ENCODE measurements around the gene TXNRD1. TPM values are rescaled to one million over a fixed set of nuclear protein-coding genes. Genes with fewer than 3 reads are reported as not detected.

TXNRD1 gene
- total and polyA plus RNA-seq, 5 donors from 2014 or later = 26.5 to 47.7 (median 34.2) TPM

DNA sequence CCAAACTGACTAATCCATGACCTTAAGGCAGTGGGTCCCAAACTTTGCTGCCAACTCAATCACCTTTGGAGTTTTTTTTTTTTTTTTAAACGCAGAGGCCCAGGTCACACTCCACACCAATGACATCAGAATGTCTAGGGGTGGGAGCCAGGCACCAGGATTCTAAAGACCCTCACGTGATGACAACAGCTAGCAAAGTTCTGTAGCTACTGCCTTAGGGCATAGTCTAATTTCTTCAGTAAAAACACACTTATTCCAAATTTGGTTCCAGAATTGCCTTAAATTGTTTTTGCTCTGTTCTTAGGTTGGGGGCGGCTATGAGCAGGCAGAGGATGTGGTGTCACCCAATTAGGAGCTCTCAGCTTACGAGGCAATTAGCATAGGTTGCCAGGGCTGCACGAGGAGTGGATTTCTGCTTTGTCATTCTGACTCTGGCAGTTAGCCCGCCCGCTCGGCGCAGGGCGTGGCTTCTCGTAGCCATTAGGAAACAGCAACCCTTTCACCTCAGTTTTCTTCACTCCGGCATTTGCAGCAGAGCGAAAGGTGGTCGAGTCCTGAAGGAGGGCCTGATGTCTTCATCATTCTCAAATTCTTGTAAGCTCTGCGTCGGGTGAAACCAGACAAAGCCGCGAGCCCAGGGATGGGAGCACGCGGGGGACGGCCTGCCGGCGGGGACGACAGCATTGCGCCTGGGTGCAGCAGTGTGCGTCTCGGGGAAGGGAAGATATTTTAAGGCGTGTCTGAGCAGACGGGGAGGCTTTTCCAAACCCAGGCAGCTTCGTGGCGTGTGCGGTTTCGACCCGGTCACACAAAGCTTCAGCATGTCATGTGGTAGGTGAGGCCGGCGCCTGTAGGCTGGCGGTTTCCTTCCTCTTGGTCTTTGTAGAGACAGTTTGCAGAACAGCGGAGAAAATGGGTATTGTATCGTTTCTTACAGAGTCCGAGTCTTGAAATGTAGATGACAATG, 71.2 kb downstream of the TXNRD1 start:
- Histone ChIP-seq H3K27ac (ENCODE audit: insufficient read depth, low read length, poor library complexity, severe bottlenecking) (peak overlapping the region; percentile 86), H3K4me3 (ENCODE audit: low read depth, low read length) (peak overlapping the region; percentile 95), H3K36me3 (ENCODE audit: control insufficient read depth, insufficient read depth, low read length) (peaks cover 2% of the 10 kb centered on the region), H3K27me3 (ENCODE audit: control insufficient read depth, insufficient read depth, low read length) (no peaks in the 10 kb centered on the region), H3K4me1 (ENCODE audit: control insufficient read depth, insufficient read depth, low read length, poor library complexity, severe bottlenecking) (peaks cover 41% of the 10 kb centered on the region), H3K9me3 (ENCODE audit: control insufficient read depth in 2 of 2, low read length in 2 of 2) (no peaks in the 10 kb centered on the region)
- H3K36me3 Mint-ChIP-seq = peaks cover 2% of the 10 kb centered on the region
- H3K9me3 Mint-ChIP-seq = no peaks in the 10 kb centered on the region
- ATAC-seq (ENCODE audit: low read depth in 2 of 2) (peak; percentile 91 to 93), DNase-seq (peak; percentile 81 to 98 (median 90))
- H3K4me3 Mint-ChIP-seq = peak overlapping the region; percentile 98 to 99 (median 98)
- peaks cover 6 to 43% (median 23%) of the 10 kb centered on the region in 4 donors for H3K4me1 Mint-ChIP-seq
- H3K27ac Mint-ChIP-seq = peak overlapping the region; percentile 96 to 98 (median 96)
- peaks cover under 1% of the 10 kb centered on the region for H3K27me3 Mint-ChIP-seq

- Mint-ChIP-seq H3K27me3 (no peaks in the 10 kb centered on the region), H3K36me3 (peaks cover 12% of the 10 kb centered on the region)
- ATAC-seq (ENCODE audit: low read depth in 2 of 2) = peak; percentile 74
Observed at GRCh38 chr12:104288635-104289274, 73.2 kb downstream of the TXNRD1 start.

DNA sequence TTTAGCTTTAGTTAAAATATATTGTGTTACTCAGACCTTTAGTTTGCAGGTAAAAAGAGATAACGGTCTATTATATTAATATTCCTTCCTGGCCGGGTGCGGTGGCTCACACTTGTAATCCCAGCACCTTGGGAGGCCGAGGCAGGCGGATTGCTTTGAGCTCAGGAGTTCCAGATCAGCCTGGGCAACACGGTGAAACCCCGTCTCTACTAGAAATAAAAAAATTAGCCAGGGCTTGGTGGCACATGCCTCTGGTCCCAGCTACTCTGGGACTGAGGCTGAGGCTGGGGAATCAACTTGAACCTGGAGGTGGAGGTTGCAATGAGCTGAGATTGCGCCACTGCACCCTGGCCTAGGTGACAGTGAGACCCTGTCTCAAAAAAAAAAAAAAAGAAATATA, 74.7 kb downstream of the TXNRD1 start:
- Mint-ChIP-seq H3K4me3 (peak overlapping the region in 1 of 4 donors; percentile 98), H3K27me3 (no peaks in the 10 kb centered on the region), H3K4me1 (peaks cover 6 to 55% (median 28%) of the 10 kb centered on the region in 4 donors), H3K27ac (no peak overlapping the region), H3K9me3 (no peaks in the 10 kb centered on the region), H3K36me3 (peaks cover 24% of the 10 kb centered on the region)
- H3K9me3 ChIP-seq (ENCODE audit: control insufficient read depth in 2 of 2, low read length in 2 of 2) = no peaks in the 10 kb centered on the region
- H3K27me3 ChIP-seq (ENCODE audit: control insufficient read depth, insufficient read depth, low read length) = no peaks in the 10 kb centered on the region
- H3K27ac ChIP-seq (ENCODE audit: insufficient read depth, low read length, poor library complexity, severe bottlenecking) = no peak overlapping the region
- peaks cover 17% of the 10 kb centered on the region for H3K36me3 ChIP-seq (ENCODE audit: control insufficient read depth, insufficient read depth, low read length)
- H3K4me3 ChIP-seq (ENCODE audit: low read depth, low read length) = peak overlapping the region; percentile 95
- DNase-seq (no peak), ATAC-seq (ENCODE audit: low read depth in 2 of 2) (no peak)
- peaks cover 41% of the 10 kb centered on the region for H3K4me1 ChIP-seq (ENCODE audit: control insufficient read depth, insufficient read depth, low read length, poor library complexity, severe bottlenecking)

More at GRCh38 chr12:104288635-104289274, 73.2 kb downstream of the TXNRD1 start:
- Mint-ChIP-seq H3K27ac (peak overlapping the region; percentile 94 to 98 (median 96)), H3K9me3 (no peaks in the 10 kb centered on the region), H3K4me1 (peaks cover 6 to 45% (median 24%) of the 10 kb centered on the region in 4 donors), H3K4me3 (peak overlapping the region; percentile 98 to 99 (median 98))
- Histone ChIP-seq H3K36me3 (ENCODE audit: control insufficient read depth, insufficient read depth, low read length) (peaks cover 15% of the 10 kb centered on the region), H3K4me1 (ENCODE audit: control insufficient read depth, insufficient read depth, low read length, poor library complexity, severe bottlenecking) (peaks cover 41% of the 10 kb centered on the region), H3K27me3 (ENCODE audit: control insufficient read depth, insufficient read depth, low read length) (no peaks in the 10 kb centered on the region), H3K9me3 (ENCODE audit: control insufficient read depth in 2 of 2, low read length in 2 of 2) (no peaks in the 10 kb centered on the region), H3K27ac (ENCODE audit: insufficient read depth, low read length, poor library complexity, severe bottlenecking) (peak overlapping the region; percentile 77), H3K4me3 (ENCODE audit: low read depth, low read length) (peak overlapping the region; percentile 95)
- DNase-seq = peak; percentile 80 to 94 (median 86)

DNA sequence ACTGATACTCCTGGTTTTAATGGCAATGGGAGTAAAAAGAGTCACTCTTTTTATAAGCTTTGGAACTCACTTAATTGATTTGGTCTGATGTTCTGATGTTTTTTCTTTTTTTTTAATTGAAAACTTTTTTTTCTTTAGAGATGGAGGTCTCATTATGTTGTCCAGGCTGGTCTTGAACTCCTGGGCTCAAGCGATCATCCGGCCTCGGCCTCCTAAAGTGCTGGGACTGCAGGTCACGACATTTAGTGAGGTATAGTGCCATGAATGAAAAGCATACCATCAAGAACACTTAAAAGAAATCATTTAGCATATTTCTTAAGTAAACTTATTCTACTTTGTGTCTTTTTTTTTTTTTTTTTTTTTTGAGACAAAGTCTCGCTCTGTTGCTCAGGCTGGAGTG, 75.3 kb downstream of the TXNRD1 start:
- no peaks in the 10 kb centered on the region for H3K27me3 Mint-ChIP-seq
- peaks cover 6 to 57% (median 30%) of the 10 kb centered on the region in 4 donors for H3K4me1 Mint-ChIP-seq
- no peak overlapping the region for H3K27ac Mint-ChIP-seq
- no peak overlapping the region for H3K4me3 Mint-ChIP-seq
- Histone ChIP-seq H3K4me3 (ENCODE audit: low read depth, low read length) (no peak overlapping the region), H3K9me3 (ENCODE audit: control insufficient read depth in 2 of 2, low read length in 2 of 2) (no peaks in the 10 kb centered on the region), H3K36me3 (ENCODE audit: control insufficient read depth, insufficient read depth, low read length) (peaks cover 21% of the 10 kb centered on the region), H3K4me1 (ENCODE audit: control insufficient read depth, insufficient read depth, low read length, poor library complexity, severe bottlenecking) (peaks cover 41% of the 10 kb centered on the region), H3K27ac (ENCODE audit: insufficient read depth, low read length, poor library complexity, severe bottlenecking) (no peak overlapping the region), H3K27me3 (ENCODE audit: control insufficient read depth, insufficient read depth, low read length) (no peaks in the 10 kb centered on the region)
- ATAC-seq (ENCODE audit: low read depth in 2 of 2) = no peak
- DNase-seq = no peak
- H3K36me3 Mint-ChIP-seq = peaks cover 28% of the 10 kb centered on the region
- no peaks in the 10 kb centered on the region for H3K9me3 Mint-ChIP-seq

- Histone ChIP-seq H3K27me3 (ENCODE audit: control insufficient read depth, insufficient read depth, low read length) (no peaks in the 10 kb centered on the region), H3K4me3 (ENCODE audit: low read depth, low read length) (no peak overlapping the region), H3K4me1 (ENCODE audit: control insufficient read depth, insufficient read depth, low read length, poor library complexity, severe bottlenecking) (peaks cover 36% of the 10 kb centered on the region), H3K9me3 (ENCODE audit: control insufficient read depth in 2 of 2, low read length in 2 of 2) (no peaks in the 10 kb centered on the region), H3K36me3 (ENCODE audit: control insufficient read depth, insufficient read depth, low read length) (peaks cover 24% of the 10 kb centered on the region), H3K27ac (ENCODE audit: insufficient read depth, low read length, poor library complexity, severe bottlenecking) (no peak overlapping the region)
- no peaks in the 10 kb centered on the region for H3K9me3 Mint-ChIP-seq
- no peak overlapping the region for H3K27ac Mint-ChIP-seq
- ATAC-seq (ENCODE audit: low read depth in 2 of 2) (no peak), DNase-seq (no peak)
- no peaks in the 10 kb centered on the region for H3K27me3 Mint-ChIP-seq
- peak overlapping the region in 2 of 4 donors; percentile 22 to 78 for H3K4me3 Mint-ChIP-seq
- peaks cover 6 to 55% (median 31%) of the 10 kb centered on the region in 4 donors for H3K4me1 Mint-ChIP-seq
- H3K36me3 Mint-ChIP-seq = peaks cover 31% of the 10 kb centered on the region
Observed at GRCh38 chr12:104291867-104292524, 76.4 kb downstream of the TXNRD1 start.

GRCh38 chr12:104292872-104293794, 77.6 kb downstream of the TXNRD1 start:
- Histone ChIP-seq H3K9me3 (ENCODE audit: control insufficient read depth in 2 of 2, low read length in 2 of 2) (no peaks in the 10 kb centered on the region), H3K27ac (ENCODE audit: insufficient read depth, low read length, poor library complexity, severe bottlenecking) (no peak overlapping the region), H3K27me3 (ENCODE audit: control insufficient read depth, insufficient read depth, low read length) (no peaks in the 10 kb centered on the region), H3K4me1 (ENCODE audit: control insufficient read depth, insufficient read depth, low read length, poor library complexity, severe bottlenecking) (peaks cover 29% of the 10 kb centered on the region), H3K36me3 (ENCODE audit: control insufficient read depth, insufficient read depth, low read length) (peaks cover 24% of the 10 kb centered on the region), H3K4me3 (ENCODE audit: low read depth, low read length) (no peak overlapping the region)
- H3K27me3 Mint-ChIP-seq = no peaks in the 10 kb centered on the region
- H3K36me3 Mint-ChIP-seq = peaks cover 31% of the 10 kb centered on the region
- DNase-seq (no peak), ATAC-seq (ENCODE audit: low read depth in 2 of 2) (no peak)
- H3K9me3 Mint-ChIP-seq = no peaks in the 10 kb centered on the region
- no peak overlapping the region for H3K4me3 Mint-ChIP-seq
- peak overlapping the region in 1 of 3 donors; percentile 63 for H3K27ac Mint-ChIP-seq
- H3K4me1 Mint-ChIP-seq = peaks cover 11 to 50% (median 27%) of the 10 kb centered on the region in 4 donors

Data from CD4-positive, CD25-positive, alpha-beta regulatory T cell (primary cell).